ENCODE results near the gene PSG3.
"Not testable (repeated sequence)": the region's sequence is repeated elsewhere in the genome, so short reads cannot be mapped to it uniquely, and the experiment has no call there.

The PSG3 gene

DNA sequence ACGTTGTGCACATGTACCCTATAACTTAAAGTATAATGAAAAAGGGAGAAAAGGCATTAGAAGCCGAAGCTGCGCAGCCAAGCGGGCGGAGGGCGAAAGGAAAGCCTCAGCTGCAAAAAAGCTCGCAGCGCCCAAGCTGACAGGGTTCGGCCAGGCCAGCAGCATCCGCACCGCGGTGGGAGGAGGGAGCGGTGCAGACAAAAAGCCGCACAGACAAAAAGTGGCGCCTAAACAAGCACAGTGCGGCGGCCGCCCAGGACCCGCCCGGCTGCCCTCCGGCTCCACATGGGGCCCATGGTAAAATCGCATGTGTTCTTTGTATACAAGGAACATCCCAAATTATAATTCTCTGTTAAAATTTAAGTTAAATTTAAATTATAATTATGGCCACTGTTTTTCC is 42.4 kb downstream of the PSG3 start:
- FAIRE-seq: no peak
- no peak for DNase-seq (ENCODE audit: insufficient read length, low spot score)

GRCh38 chr19:42695811-42696503 is 44.3 kb downstream of the PSG3 start:
- FAIRE-seq (no peak), DNase-seq (ENCODE audit: insufficient read length, low spot score) (no peak)

GRCh38 chr19:42693760-42694350 is 46.4 kb downstream of the PSG3 start:
- FAIRE-seq (no peak), DNase-seq (ENCODE audit: insufficient read length, low spot score) (peak; percentile 9)

GRCh38 chr19:42683917-42684513 is 56.3 kb downstream of the PSG3 start:
- DNase-seq (ENCODE audit: insufficient read length, low spot score): no peak
- FAIRE-seq: peak; percentile 23

DNA sequence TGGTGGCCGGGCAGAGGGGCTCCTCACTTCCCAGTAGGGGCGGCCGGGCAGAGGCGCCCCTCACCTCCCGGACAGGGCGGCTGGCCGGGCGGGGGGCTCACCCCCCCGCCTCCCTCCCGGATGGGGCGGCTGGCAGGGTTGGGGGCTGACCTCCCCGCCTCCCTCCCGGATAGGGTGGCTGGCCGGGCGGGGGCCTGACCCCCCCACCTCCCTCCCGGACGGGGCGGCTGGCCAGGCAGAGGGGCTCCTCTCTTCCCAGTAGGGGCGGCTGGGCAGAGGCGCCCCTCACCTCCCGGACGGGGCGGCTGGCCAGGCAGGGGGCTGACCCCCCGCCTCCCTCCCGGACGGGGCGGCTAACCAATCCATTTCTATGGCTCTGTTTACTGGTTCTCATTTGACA is 64.0 kb downstream of the PSG3 start:
- DNase-seq (ENCODE audit: insufficient read length, low spot score); FAIRE-seq: not testable (repeated sequence)

GRCh38 chr19:42674549-42674948 is 65.7 kb downstream of the PSG3 start:
- FAIRE-seq; DNase-seq (ENCODE audit: insufficient read length, low spot score): not testable (repeated sequence)
